GM12878 (cell line): Measurements from ENCODE around the gene GRK5.

ENCODE experiments used
- CHD1 ChIP-seq: IDR thresholded peaks from 2 replicates; pipeline ENCODE4 v1.6.1; 2012; ENCODE audit warnings: low read depth, low read length, improper control_type of control experiment
- TAF1 ChIP-seq: IDR thresholded peaks from 2 replicates; pipeline ENCODE4 v1.6.1; 2011; ENCODE audit warnings: mild to moderate bottlenecking, low read depth, low read length, borderline replicate concordance
- TF ChIP-seq, protein P1 (sequence below), 3 experiments: IDR thresholded peaks in 2 of 3; conservative IDR thresholded peaks in 1 of 3; 2 replicates each; pipeline ENCODE4 v1.5.1; 2011; ENCODE audit warnings: low read depth in 3 of 3, low read length in 3 of 3, mild to moderate bottlenecking in 3 of 3, control low read depth in 2 of 3, moderate library complexity in 2 of 3, inconsistent platforms in 1 of 3, mixed read lengths in 1 of 3; ENCODE audit not compliant: control insufficient read depth in 2 of 3, insufficient read depth in 1 of 3; ENCODE audit errors: extremely low read depth in 1 of 3

DNA sequence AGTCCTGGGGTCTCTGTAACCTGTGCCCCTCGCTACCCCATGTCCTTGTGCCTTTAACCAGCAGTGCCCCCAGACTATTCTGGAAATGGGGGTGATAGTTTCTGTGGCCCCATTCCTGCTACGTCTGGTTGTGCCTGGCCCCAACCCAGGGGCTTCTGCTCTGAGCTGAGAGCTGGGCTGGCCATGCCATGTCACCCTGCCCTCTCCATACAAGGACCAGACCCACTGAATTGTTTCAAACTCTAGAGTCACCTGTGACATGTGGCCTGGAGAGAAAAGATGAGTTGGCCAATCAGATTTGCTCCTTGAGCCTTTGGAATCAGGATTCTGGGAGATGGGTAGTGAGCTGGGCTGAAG lies 108.6 kb downstream of the GRK5 start:
- no peak for TF ChIP-seq CHD1
- TF ChIP-seq, protein P1, sequence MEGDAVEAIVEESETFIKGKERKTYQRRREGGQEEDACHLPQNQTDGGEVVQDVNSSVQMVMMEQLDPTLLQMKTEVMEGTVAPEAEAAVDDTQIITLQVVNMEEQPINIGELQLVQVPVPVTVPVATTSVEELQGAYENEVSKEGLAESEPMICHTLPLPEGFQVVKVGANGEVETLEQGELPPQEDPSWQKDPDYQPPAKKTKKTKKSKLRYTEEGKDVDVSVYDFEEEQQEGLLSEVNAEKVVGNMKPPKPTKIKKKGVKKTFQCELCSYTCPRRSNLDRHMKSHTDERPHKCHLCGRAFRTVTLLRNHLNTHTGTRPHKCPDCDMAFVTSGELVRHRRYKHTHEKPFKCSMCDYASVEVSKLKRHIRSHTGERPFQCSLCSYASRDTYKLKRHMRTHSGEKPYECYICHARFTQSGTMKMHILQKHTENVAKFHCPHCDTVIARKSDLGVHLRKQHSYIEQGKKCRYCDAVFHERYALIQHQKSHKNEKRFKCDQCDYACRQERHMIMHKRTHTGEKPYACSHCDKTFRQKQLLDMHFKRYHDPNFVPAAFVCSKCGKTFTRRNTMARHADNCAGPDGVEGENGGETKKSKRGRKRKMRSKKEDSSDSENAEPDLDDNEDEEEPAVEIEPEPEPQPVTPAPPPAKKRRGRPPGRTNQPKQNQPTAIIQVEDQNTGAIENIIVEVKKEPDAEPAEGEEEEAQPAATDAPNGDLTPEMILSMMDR (IDR thresholded peaks at IDR 0.05 in 2 of 3, conservative IDR thresholded peaks at IDR 0.05 in 1 of 3; ENCODE audit: control insufficient read depth in 2 of 3, extremely low read depth in 1 of 3, insufficient read depth in 1 of 3, low read depth in 3 of 3, low read length in 3 of 3): no peak
- no peak for TF ChIP-seq TAF1
